Uterus (tissue), 4 donors: ENCODE results near the gene CDKN2C. TPM values are rescaled to one million over a fixed set of nuclear protein-coding genes. Genes with fewer than 3 reads are reported as not detected.
A peak's percentile ranks its signal among the peaks of the same experiment; 100 is the strongest.

Experiments
- DNase-seq, 2 donors: peaks; one replicate each; pipeline ENCODE4 v3.0.0-alpha.2; 2019 to 2020
- H3K27ac ChIP-seq, 2 donors: fragments of 200-600 bp; sonication (generic); 1 replicate in 1 of 2; 2 replicates in 1 of 2; pipeline ENCODE4 v1.5.1; 2016 to 2018
- H3K27me3 ChIP-seq, 2 donors: fragments of 200-600 bp; sonication (generic); one replicate each; pipeline ENCODE4 v1.5.1; 2018 to 2019; ENCODE audit warnings: control low read depth in 1 of 2
- H3K36me3 ChIP-seq, 2 donors: fragments of 200-600 bp; sonication (generic); one replicate each; pipeline ENCODE4 v1.5.1; 2019; ENCODE audit warnings: control low read depth in 1 of 2
- H3K4me1 ChIP-seq, 2 donors: fragments of 200-600 bp; sonication (generic); one replicate each; pipeline ENCODE4 v1.5.1; 2018 to 2019; ENCODE audit warnings: control low read depth in 1 of 2
- H3K4me3 ChIP-seq, 2 donors: fragments of 200-600 bp; sonication (generic); 1 replicate in 1 of 2; 2 replicates in 1 of 2; pipeline ENCODE4 v1.5.1; 2018 to 2019; ENCODE audit warnings: mild to moderate bottlenecking in 1 of 2
- H3K9me3 ChIP-seq, 2 donors: fragments of 200-600 bp; sonication (generic); one replicate each; pipeline ENCODE4 v1.5.1; 2019; ENCODE audit warnings: control low read depth in 1 of 2
- POLR2A ChIP-seq, 2 donors: fragments of 450-650 bp; IDR thresholded peaks; one replicate each; pipeline ENCODE4 v1.6.1; 2016; ENCODE audit warnings: antibody characterized with exemption in 2 of 2, mild to moderate bottlenecking in 1 of 2, moderate library complexity in 1 of 2
- intact Hi-C: fragments of 100-400 bp; cut with DNase I; formaldehyde crosslinking; loops from one replicate; pipeline ENCODE4 v1.15.1; 2023; ENCODE audit warnings: low total_unique reads
- total RNA-seq, 4 donors: library from RNA; depleted of rRNA in 3 of 4; stranded (reverse); fragments of >200 nt in 3 of 4; gene quantifications; one replicate each; pipeline versions ENCODE4 v1.1.0 to v1.2.4, GENCODE V29; 2014 to 2023
- TF ChIP-seq, protein P1 (sequence below), 4 experiments: fragments of 200-600 bp in 2 of 4; fragments of 450-650 bp in 2 of 4; sonication (generic) in 2 of 4; IDR thresholded peaks; one replicate each; pipeline ENCODE4 v1.5.1; 2016 to 2019; ENCODE audit warnings: antibody characterized with exemption in 4 of 4, mild to moderate bottlenecking in 2 of 4, moderate library complexity in 1 of 4
- donor health status: DM: yes; HTN: yes; CAD: no.

Gene CDKN2C
- total RNA-seq, 4 donors from 2014 or later: 13.4 to 103 (median 22.2) TPM

DNA sequence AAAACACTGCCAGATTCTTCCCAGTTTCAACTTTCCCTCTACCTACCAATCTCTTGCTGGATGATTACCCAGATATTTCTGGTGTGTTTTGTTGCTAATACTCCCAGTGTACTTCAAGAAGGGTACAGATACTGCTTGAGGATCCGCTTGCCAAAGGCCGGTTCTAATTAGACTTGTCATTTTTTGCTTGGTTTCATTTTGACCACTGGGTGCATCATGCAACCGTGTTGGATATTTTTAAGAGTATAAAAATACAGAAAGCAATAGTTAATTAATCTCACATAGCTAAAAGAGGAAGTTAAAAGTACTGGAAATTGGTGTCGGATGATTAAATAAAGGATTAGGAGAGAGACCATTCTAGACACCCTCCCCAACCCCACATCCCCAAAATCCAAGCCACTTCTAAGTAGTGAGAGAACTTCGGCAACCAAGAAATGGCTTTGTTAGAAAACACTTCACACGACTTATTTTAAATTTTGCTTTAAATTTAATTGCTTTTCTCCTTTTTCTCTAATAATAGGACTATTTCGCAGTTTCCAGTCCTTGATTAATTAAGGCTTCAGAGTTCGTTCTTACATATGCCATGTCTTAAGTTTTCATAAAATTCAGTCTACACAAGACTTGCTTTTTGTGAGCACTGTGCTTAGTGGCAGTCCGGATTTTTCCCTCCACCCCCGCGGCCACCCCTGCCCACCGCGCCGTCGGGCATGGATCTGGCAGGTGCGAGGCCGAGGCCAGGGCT lies 2.5 kb upstream of the CDKN2C start:
- intact Hi-C loops: no loop called here

DNA sequence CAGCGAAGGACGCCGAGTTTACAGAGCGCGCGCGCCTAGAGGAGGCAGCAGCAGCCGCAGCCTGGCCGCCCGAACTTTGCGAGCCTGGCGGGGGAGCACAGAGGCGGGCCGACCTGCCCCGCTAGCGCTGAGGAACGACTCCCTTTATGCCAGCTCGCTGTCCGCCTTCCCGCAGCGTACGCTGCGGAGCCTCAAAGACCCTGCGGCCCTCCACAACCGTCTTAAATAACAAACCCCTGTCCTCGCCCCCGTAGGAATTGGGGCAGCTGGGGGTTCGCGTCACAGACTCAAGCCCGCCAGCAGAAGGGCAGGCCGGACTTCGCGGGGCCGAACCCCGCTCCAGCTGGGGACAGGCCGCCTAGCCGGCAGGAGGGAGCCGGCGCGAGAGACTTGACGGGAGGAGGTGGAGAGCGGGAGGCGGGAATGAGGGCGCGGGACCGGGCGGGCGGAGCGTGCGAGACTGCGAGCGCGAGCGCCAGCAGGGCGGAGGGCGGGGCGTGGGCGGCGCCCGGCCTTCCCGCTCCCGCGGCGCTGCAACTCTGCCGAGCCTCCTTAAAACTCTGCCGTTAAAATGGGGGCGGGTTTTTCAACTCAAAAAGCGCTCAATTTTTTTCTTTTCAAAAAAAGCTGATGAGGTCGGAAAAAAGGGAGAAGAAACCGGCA lies 1.8 kb upstream of the CDKN2C start:
- Histone ChIP-seq H3K9me3 (no peaks in the 10 kb centered on the region), H3K27me3 (peaks cover 0 to 4% of the 10 kb centered on the region in 2 donors), H3K36me3 (no peaks in the 10 kb centered on the region), H3K27ac (peak overlapping the region; percentile 99), H3K4me1 (no peaks in the 10 kb centered on the region), H3K4me3 (peak overlapping the region; percentile 63 to 80)
- intact Hi-C loops: no loop called here
- peak; percentile 59 to 77 for TF ChIP-seq POLR2A (IDR thresholded peaks at IDR 0.05)
- TF ChIP-seq, protein P1, sequence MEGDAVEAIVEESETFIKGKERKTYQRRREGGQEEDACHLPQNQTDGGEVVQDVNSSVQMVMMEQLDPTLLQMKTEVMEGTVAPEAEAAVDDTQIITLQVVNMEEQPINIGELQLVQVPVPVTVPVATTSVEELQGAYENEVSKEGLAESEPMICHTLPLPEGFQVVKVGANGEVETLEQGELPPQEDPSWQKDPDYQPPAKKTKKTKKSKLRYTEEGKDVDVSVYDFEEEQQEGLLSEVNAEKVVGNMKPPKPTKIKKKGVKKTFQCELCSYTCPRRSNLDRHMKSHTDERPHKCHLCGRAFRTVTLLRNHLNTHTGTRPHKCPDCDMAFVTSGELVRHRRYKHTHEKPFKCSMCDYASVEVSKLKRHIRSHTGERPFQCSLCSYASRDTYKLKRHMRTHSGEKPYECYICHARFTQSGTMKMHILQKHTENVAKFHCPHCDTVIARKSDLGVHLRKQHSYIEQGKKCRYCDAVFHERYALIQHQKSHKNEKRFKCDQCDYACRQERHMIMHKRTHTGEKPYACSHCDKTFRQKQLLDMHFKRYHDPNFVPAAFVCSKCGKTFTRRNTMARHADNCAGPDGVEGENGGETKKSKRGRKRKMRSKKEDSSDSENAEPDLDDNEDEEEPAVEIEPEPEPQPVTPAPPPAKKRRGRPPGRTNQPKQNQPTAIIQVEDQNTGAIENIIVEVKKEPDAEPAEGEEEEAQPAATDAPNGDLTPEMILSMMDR (IDR thresholded peaks at IDR 0.05): peak in 3 of 4 experiments; percentile 44 to 70 (median 57)
- DNase-seq: peak; percentile 89 to 90

More for the DNA sequence above, 2.5 kb upstream of the CDKN2C start:
- H3K27ac ChIP-seq: peak overlapping the region; percentile 99
- no peaks in the 10 kb centered on the region for H3K27me3 ChIP-seq
- no peaks in the 10 kb centered on the region for H3K4me1 ChIP-seq
- peak overlapping the region; percentile 63 to 80 for H3K4me3 ChIP-seq
- DNase-seq: no peak
- H3K9me3 ChIP-seq: no peaks in the 10 kb centered on the region
- no peaks in the 10 kb centered on the region for H3K36me3 ChIP-seq
- no peak for TF ChIP-seq POLR2A (IDR thresholded peaks at IDR 0.05)
- TF ChIP-seq, protein P1 (IDR thresholded peaks at IDR 0.05): no peak

DNA sequence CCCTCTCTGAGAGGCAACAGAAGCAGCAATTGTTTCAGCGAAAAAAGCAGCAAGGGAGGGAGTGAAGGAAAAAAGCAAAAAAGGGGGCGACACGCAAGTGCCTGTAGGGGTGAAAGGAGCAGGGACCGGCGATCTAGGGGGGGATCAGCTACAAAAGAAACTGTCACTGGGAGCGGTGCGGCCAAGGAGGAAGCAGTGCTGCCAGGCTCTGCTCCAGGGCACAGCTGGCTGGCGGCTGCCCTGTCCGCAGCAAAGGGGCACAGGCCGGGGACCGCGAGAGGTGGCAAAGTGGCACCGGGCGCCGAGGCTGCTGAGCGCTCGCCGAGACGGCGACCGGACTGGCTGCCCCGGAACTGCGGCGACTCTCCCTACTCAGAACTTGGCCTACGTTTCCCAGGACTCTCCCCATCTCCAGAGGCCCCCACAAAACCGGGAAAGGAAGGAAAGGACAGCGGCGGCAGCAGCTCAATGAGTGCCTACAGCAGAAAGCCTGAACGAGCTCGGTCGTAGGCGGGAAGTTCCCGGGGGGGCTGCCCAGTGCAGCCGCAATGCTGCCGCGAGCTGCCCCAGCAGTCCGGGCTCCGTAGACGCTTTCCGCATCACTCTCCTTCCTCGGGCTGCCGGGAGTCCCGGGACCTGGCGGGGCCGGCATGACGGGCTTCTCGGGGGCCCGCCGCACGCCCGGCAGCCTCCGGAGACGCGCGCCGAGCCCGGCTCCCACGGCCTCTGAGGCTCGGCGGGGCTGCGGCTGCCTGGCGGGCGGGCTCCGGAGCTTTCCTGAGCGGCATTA lies 1.0 kb upstream of the CDKN2C start:
- peak overlapping the region; percentile 99 for H3K27ac ChIP-seq
- TF ChIP-seq, protein P1 (IDR thresholded peaks at IDR 0.05): no peak
- no peak for TF ChIP-seq POLR2A (IDR thresholded peaks at IDR 0.05)
- peak overlapping the region; percentile 63 to 80 for H3K4me3 ChIP-seq
- peak; percentile 35 to 38 for DNase-seq
- H3K9me3 ChIP-seq: no peaks in the 10 kb centered on the region
- peaks cover 0 to 4% of the 10 kb centered on the region in 2 donors for H3K27me3 ChIP-seq
- intact Hi-C loops: no loop called here
- no peaks in the 10 kb centered on the region for H3K4me1 ChIP-seq
- no peaks in the 10 kb centered on the region for H3K36me3 ChIP-seq

DNA sequence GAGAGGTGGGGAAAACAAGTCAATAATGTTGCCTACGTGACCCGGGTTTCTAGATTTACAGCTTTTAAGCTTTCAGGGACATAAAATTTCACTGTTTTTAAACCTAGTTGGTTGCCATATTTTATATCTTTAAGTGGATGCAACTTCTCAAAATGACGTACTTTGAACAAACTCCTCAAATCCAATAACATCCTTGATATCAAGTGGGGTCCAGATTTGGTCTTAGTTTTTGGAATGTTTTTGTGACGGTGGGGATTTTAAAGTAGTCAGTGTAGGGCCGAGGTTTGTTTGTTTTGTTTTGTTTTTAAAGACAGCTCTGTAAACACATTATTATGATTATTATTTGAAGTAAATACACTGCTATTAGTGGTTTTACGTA lies 453 bp downstream of the CDKN2C start:
- intact Hi-C loops: no loop called here

More for the DNA sequence above, 453 bp downstream of the CDKN2C start:
- Histone ChIP-seq H3K4me1 (no peaks in the 10 kb centered on the region), H3K27me3 (peaks cover 0 to 4% of the 10 kb centered on the region in 2 donors), H3K9me3 (no peaks in the 10 kb centered on the region), H3K27ac (peak overlapping the region; percentile 99), H3K4me3 (peak overlapping the region; percentile 63 to 80), H3K36me3 (no peaks in the 10 kb centered on the region)
- DNase-seq: no peak
- TF ChIP-seq POLR2A (IDR thresholded peaks at IDR 0.05): no peak
- TF ChIP-seq, protein P1 (IDR thresholded peaks at IDR 0.05): no peak
